ACC112 (cell line): ENCODE results near the gene EVX1.

Experiments
- H2AFZ ChIP-seq: fragments of 200-600 bp; sonication (generic); one replicate; pipeline ENCODE4 v1.6.0; 2017; ENCODE audit warnings: antibody characterized with exemption, low read length; ENCODE audit not compliant: unreplicated experiment
- H3K27ac ChIP-seq: fragments of 200-600 bp; sonication (generic); 2 replicates; pipeline ENCODE4 v1.5.1; 2014; ENCODE audit warnings: low read depth, mild to moderate bottlenecking, antibody characterized with exemption, low read length, moderate library complexity
- H3K27me3 ChIP-seq: fragments of 200-600 bp; sonication (generic); 2 replicates; pipeline ENCODE4 v1.6.1; 2014; ENCODE audit warnings: mild to moderate bottlenecking, antibody characterized with exemption, low read length, moderate library complexity, mixed read lengths; ENCODE audit not compliant: insufficient read depth
- H3K36me3 ChIP-seq: fragments of 200-600 bp; sonication (generic); 2 replicates; pipeline ENCODE4 v1.6.1; 2016; ENCODE audit warnings: mild to moderate bottlenecking, antibody characterized with exemption, low read length, moderate library complexity, mixed read lengths; ENCODE audit not compliant: insufficient read depth
- H3K4me1 ChIP-seq: fragments of 200-600 bp; sonication (generic); one replicate; pipeline ENCODE4 v1.6.1; 2016; ENCODE audit warnings: low read length, mixed read lengths; ENCODE audit not compliant: insufficient read depth, unreplicated experiment, control insufficient read depth
- H3K4me3 ChIP-seq: fragments of 200-600 bp; sonication (generic); 2 replicates; pipeline ENCODE4 v1.5.1; 2014; ENCODE audit warnings: mild to moderate bottlenecking, low read depth, low read length
- H3K79me2 ChIP-seq: fragments of 200-600 bp; sonication (generic); one replicate; pipeline ENCODE4 v1.6.0; 2016; ENCODE audit warnings: low read length; ENCODE audit not compliant: control insufficient read depth, unreplicated experiment, insufficient read depth

The EVX1 gene

DNA sequence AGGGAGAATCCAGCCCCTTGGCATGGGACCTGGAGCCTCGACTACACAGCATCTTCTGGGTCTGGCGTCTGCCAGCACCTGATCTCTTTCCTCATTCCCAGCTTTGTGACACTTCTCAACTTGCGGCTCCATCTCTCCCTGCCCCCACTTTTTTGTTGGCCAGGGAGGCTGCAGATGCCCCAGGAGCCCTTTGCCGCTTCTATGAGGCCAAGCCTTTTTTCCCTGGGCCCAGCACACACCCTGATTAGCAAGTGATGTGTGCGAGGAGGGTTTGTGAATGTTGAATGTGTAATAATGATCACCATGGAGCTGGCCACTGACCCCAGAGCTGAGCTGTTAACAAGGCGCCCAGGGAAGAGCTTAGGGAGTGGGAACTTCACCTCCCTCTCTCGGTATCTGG lies 4.4 kb downstream of the EVX1 start:
- Histone ChIP-seq H3K27ac (no peak overlapping the region), H3K4me3 (no peak overlapping the region), H3K79me2 (no peaks in the 10 kb centered on the region), H3K36me3 (no peaks in the 10 kb centered on the region), H3K27me3 (peaks cover 99% of the 10 kb centered on the region), H2AFZ (no peak overlapping the region), H3K4me1 (no peaks in the 10 kb centered on the region)

GRCh38 chr7:27247452-27248426 lies 5.1 kb downstream of the EVX1 start:
- no peak overlapping the region for H2AFZ ChIP-seq
- H3K36me3 ChIP-seq = no peaks in the 10 kb centered on the region
- no peak overlapping the region for H3K4me3 ChIP-seq
- H3K27ac ChIP-seq = no peak overlapping the region
- no peaks in the 10 kb centered on the region for H3K79me2 ChIP-seq
- H3K27me3 ChIP-seq = peaks cover 99% of the 10 kb centered on the region
- H3K4me1 ChIP-seq = no peaks in the 10 kb centered on the region

DNA sequence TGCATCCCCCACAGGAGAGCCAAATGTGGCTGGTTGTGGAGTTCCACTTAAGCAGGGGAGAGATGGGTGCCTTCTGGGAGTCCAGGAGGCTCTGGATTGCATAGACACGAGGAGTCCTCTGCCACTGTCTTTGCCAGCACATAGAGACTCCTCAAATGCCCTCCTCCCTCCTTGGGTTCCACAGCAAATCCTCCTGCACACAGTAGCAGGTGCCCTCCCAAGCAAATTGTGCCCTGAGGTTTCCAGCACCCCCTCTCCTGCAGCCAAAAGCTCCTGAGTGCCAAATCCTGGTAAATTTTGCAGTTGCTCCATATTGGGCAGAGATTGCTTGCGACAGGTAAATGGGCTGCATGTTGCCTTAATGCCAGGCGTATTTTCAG lies 5.8 kb downstream of the EVX1 start:
- H3K27me3 ChIP-seq = peaks cover 99% of the 10 kb centered on the region

GRCh38 chr7:27248911-27249723 lies 6.5 kb downstream of the EVX1 start:
- no peaks in the 10 kb centered on the region for H3K79me2 ChIP-seq
- H3K36me3 ChIP-seq = no peaks in the 10 kb centered on the region
- H3K27me3 ChIP-seq = peaks cover 99% of the 10 kb centered on the region
- peak overlapping the region; percentile 32; the same call in 1 of the 2 replicates for H3K4me3 ChIP-seq
- H3K27ac ChIP-seq = no peak overlapping the region
- no peak overlapping the region for H2AFZ ChIP-seq
- H3K4me1 ChIP-seq = no peaks in the 10 kb centered on the region

More for the DNA sequence above, 5.8 kb downstream of the EVX1 start:
- Histone ChIP-seq H2AFZ (no peak overlapping the region), H3K79me2 (no peaks in the 10 kb centered on the region), H3K4me3 (no peak overlapping the region), H3K4me1 (no peaks in the 10 kb centered on the region), H3K27ac (no peak overlapping the region), H3K36me3 (no peaks in the 10 kb centered on the region)

DNA sequence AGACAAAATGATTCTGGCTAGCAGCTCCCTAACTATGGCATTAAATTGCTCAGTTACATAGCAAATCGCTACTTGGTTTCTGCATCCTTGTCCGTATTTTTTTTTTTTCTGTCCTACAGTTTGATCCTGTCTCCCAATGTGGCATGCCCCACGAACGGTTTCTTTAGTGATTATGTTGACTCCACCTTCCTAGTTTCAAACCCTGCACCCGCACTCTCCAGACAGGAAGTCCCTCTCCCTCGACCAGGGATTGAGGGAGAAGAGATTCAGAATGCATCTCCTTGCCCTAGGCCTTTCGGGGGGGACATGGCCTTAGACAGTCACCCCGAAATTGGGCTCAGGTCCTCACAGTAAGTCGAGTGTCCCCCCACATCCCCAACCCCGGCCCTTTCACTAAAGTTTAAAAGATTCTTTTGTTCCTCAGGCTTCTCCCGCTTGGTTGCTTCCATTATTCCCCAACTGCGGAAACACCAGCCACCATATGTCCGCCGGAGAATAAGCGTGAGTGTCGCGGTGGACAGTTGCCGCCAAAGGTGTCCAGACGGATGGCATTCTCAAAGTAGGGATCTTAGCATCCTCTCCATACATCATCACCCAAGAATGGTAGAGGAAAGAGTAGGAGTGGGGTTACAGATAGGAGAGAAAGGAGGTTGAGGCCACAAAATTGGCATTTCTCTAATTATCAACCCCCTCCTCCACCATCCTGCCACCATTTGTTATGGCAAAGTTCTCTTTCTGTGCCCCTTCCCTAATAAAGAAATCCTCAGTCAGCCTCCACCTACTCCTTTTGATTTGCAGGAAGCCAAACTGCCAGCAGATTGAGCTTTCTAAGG lies 7.3 kb downstream of the EVX1 start:
- Histone ChIP-seq H2AFZ (no peak overlapping the region), H3K4me3 (no peak overlapping the region), H3K36me3 (no peaks in the 10 kb centered on the region), H3K4me1 (no peaks in the 10 kb centered on the region), H3K79me2 (no peaks in the 10 kb centered on the region), H3K27ac (no peak overlapping the region), H3K27me3 (peaks cover 98% of the 10 kb centered on the region)

GRCh38 chr7:27250557-27251070 lies 8.0 kb downstream of the EVX1 start:
- H3K27me3 ChIP-seq = peaks cover 91% of the 10 kb centered on the region
- H3K36me3 ChIP-seq = no peaks in the 10 kb centered on the region
- no peaks in the 10 kb centered on the region for H3K79me2 ChIP-seq
- H3K4me3 ChIP-seq = no peak overlapping the region
- H2AFZ ChIP-seq = no peak overlapping the region
- no peaks in the 10 kb centered on the region for H3K4me1 ChIP-seq
- H3K27ac ChIP-seq = no peak overlapping the region

GRCh38 chr7:27251136-27251651 lies 8.6 kb downstream of the EVX1 start:
- no peaks in the 10 kb centered on the region for H3K4me1 ChIP-seq
- no peaks in the 10 kb centered on the region for H3K36me3 ChIP-seq
- no peak overlapping the region for H3K4me3 ChIP-seq
- H2AFZ ChIP-seq = no peak overlapping the region
- peaks cover 85% of the 10 kb centered on the region for H3K27me3 ChIP-seq
- no peak overlapping the region for H3K27ac ChIP-seq
- no peaks in the 10 kb centered on the region for H3K79me2 ChIP-seq

- H3K27me3 ChIP-seq = peaks cover 78% of the 10 kb centered on the region
- H3K27ac ChIP-seq = no peak overlapping the region
- H2AFZ ChIP-seq = no peak overlapping the region
- H3K4me3 ChIP-seq = no peak overlapping the region
- H3K36me3 ChIP-seq = no peaks in the 10 kb centered on the region
- no peaks in the 10 kb centered on the region for H3K4me1 ChIP-seq
- H3K79me2 ChIP-seq = no peaks in the 10 kb centered on the region
These were observed 9.3 kb downstream of the EVX1 start for GRCh38 chr7:27251652-27252590.

DNA sequence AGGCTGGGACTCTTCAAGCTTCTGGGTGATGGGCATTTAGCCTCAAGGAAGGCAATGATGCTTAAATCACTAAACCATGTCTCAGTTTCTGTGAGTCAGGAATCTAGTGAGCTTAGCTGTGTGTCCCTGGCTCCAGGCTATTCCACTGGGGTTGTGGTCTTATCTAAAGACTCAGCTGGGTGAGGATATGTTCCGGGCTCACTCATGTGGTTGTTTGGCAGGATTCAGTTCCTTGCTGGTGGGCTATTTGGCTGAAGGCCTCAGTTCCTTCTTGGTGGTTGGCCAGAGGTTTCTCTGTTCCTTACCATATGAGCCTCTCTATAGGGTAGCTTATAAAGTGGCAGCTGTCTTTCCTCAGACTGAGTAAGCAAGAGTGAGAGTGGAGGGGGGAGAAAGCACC lies 12.0 kb downstream of the EVX1 start:
- no peaks in the 10 kb centered on the region for H3K79me2 ChIP-seq
- no peaks in the 10 kb centered on the region for H3K36me3 ChIP-seq
- no peak overlapping the region for H3K27ac ChIP-seq
- no peak overlapping the region for H3K4me3 ChIP-seq
- peaks cover 55% of the 10 kb centered on the region for H3K27me3 ChIP-seq
- H2AFZ ChIP-seq = no peak overlapping the region
- H3K4me1 ChIP-seq = no peaks in the 10 kb centered on the region
